ENCODE data around the gene QRFP.

QRFP gene

DNA sequence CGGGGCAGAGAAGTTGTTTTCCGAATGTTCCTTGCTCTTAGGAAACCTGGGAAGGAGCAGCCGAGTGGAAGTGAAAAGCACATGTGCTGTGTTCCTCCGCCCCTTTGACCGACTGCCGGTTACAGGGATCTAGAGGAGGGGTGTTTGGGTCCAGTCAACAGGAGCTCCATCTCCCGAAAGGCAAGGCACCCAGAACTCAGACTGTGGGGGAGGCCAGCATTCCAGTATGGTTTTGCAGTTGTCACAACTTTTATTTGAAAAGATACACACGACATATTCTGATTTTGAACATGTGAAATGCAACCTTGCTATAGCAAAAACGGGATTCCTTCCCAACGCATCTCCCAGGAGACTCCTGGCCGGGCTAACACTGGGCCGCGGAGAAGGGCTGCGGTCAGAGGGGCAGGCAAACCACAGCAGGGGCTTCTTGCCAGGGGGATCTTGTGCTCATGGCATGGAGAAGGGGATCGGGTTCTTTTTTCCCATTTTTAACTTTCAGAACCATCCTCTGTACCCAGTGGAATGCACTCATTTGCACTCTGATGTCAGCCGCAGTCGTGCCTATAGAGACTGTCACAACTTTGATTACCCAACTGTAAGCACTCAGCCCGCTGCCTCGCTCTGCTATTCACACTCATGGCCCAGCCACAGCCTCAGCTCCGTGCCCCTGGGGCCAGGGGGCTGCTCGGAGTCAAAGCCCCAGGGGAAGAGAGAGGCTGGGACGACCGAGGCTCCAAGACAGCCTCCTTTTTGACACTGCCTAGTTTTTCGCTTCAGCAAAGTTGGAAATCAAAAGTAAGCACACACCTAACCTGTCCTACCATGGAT lies 3.9 kb downstream of the QRFP start:
- DNase-seq (ENCODE audit: low read depth in 2 of 2), result no peak
- no peak overlapping the region for H3K4me3 ChIP-seq (replicated peaks in 1 of 2; ENCODE audit: low read depth in 2 of 2, low read length in 2 of 2)
- TF ChIP-seq, protein P1, sequence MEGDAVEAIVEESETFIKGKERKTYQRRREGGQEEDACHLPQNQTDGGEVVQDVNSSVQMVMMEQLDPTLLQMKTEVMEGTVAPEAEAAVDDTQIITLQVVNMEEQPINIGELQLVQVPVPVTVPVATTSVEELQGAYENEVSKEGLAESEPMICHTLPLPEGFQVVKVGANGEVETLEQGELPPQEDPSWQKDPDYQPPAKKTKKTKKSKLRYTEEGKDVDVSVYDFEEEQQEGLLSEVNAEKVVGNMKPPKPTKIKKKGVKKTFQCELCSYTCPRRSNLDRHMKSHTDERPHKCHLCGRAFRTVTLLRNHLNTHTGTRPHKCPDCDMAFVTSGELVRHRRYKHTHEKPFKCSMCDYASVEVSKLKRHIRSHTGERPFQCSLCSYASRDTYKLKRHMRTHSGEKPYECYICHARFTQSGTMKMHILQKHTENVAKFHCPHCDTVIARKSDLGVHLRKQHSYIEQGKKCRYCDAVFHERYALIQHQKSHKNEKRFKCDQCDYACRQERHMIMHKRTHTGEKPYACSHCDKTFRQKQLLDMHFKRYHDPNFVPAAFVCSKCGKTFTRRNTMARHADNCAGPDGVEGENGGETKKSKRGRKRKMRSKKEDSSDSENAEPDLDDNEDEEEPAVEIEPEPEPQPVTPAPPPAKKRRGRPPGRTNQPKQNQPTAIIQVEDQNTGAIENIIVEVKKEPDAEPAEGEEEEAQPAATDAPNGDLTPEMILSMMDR (IDR thresholded peaks at IDR 0.05; ENCODE audit: low read depth, low read length), result no peak

DNA sequence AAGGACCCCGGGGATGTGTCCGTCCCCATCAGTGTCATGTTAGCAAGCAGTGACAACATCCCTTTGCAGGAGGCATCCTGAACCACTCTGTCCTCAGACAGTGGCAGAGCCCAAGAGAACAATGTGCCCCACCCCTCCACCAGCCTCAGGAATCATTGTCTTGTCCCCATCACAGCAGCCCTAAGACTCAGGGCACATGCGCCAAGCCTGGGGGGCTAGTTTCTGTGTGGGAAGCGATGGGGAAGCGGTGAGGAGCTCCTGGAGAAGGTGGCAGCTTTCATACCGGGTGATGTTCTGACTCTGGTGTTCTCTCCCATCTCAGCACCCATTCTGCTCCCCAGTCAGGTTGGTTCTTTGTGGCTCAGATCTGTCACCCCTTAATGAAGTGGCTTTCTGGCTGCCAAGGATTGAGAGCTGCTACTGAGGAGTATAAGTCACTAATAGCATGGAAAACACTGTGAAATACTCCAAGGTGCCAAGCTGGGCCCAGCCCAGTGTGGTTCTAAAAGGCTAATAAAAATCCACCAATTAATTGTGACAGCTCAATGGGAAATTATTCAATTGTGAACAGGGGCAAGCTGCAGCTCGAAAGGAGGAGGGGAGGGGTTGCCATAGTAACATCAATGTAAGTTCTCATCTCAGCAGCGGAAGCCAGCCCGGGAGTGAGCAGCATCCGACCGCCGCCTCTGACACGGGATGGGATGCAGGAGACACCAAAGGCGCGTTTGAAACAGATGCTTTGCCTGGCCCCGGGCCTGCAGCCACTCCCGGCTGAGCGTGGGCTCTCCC lies 4.7 kb downstream of the QRFP start:
- TF ChIP-seq, protein P1 (IDR thresholded peaks at IDR 0.05; ENCODE audit: low read depth, low read length), result no peak
- no peak for DNase-seq (ENCODE audit: low read depth in 2 of 2)

DNA sequence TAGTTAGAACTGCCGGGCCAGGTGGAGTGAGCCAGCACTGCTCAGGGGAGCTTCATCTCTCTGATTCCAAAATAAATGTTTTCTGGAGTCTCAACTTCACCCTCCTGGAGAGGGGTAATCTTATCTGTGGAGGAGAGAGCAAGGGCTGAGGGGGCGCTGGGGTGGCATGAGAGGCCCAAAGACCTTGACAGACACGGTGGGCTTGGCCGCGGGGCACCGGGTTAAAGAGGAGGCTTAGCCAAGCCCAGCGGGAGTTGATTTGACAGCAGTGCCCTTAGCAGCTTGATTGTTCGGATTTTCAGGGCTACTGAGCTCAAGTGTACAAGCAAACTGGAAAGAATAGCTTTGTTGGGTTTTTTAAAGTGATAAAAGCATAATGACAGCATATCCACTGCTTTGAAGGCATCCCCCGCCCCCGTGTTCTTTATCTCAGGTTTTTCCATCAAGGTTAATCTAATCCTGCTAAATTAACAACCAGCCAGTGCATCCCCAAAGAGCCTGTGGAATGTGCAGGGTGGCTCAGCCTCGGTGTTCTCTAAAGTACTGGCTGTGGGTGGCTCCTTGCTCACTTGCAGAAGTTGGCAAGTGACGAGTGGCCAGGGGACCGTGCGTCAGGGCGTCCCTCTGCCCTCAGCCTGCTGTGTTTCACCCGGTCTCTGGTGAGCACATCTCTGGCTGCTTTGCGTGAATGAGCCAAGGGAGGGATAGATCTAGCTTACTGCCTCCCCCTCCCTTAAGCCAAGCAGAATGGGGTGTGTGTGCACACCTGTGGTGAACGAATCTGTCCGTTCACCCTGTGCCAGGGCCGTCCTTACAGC lies 5.5 kb downstream of the QRFP start:
- TF ChIP-seq, protein P1 (IDR thresholded peaks at IDR 0.05; ENCODE audit: low read depth, low read length), result no peak
- DNase-seq (ENCODE audit: low read depth in 2 of 2), result no peak
- no peak overlapping the region for H3K4me3 ChIP-seq (replicated peaks in 1 of 2; ENCODE audit: low read depth in 2 of 2, low read length in 2 of 2)

More for the DNA sequence above, 4.7 kb downstream of the QRFP start:
- H3K4me3 ChIP-seq (replicated peaks in 1 of 2; ENCODE audit: low read depth in 2 of 2, low read length in 2 of 2), result no peak overlapping the region

DNA sequence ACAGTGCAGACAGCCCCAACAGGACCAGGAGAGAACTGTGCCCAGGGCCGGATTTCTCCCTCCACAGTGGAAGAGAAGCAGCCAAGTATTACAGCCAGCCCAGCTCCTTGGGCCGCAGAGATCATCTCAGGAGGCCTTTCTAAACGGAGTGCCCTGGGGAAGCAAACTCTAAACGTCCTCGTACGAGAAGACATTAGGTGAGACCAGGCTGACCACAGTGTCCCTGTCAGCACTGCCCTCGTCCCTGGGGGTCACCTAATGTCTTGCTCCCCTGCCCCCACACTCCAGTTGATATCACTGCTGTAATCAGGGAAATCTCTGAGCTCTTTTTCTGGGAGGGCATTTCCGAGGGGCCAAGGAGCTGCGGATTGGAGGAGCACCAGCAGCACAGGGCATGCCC lies 6.5 kb downstream of the QRFP start:
- TF ChIP-seq, protein P1 (IDR thresholded peaks at IDR 0.05; ENCODE audit: low read depth, low read length), result no peak
- H3K4me3 ChIP-seq (replicated peaks in 1 of 2; ENCODE audit: low read depth in 2 of 2, low read length in 2 of 2), result no peak overlapping the region
- DNase-seq (ENCODE audit: low read depth in 2 of 2), result no peak

DNA sequence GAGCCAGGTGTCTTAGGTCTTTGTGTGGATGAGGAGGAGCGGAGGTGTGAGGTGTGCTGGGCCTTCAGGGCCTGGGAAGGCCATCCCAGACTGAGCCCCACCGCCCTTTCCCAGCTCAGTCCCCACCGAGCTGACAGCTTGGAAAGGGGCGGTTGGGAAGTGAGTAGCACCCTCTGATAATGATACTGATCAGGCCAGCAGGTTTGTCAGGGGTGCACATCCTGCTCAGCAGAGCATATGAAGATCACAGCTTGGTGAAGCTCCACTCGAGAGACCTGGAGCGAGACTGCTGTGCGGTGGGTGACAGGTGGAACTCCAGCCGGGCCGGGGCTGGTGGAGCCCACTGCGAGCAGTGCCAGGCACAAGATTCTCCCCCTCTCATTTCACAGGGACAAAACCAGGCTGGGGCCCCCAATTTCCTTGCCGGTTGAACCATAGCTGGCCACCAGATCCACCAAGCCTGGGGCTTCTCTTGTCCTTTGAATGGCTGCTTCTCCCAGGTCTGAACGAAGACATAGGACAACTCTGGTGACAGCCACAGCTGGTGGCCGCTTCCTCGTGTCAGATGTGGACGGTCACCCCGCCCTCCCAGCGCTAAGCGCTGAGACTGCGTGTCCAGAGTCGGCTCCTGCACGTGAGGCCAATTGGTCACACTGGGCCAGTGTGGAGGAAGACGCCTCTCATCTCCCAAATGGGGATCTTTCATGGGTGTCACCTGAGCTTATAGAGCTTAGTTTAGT lies 8.3 kb downstream of the QRFP start:
- TF ChIP-seq, protein P1 (IDR thresholded peaks at IDR 0.05; ENCODE audit: low read depth, low read length), result no peak
- no peak for DNase-seq (ENCODE audit: low read depth in 2 of 2)
- H3K4me3 ChIP-seq (replicated peaks in 1 of 2; ENCODE audit: low read depth in 2 of 2, low read length in 2 of 2), result no peak overlapping the region
